SH-SY5Y (cell line): ENCODE data around the gene MESD.

Source experiments
- GATA2 ChIP-seq: IDR thresholded peaks from 2 replicates; pipeline ENCODE4 v1.6.1; 2011; ENCODE audit warnings: mild to moderate bottlenecking, low read depth, low read length
- GATA3 ChIP-seq: IDR thresholded peaks from 2 replicates; pipeline ENCODE4 v1.6.1; 2011; ENCODE audit warnings: low read depth, mild to moderate bottlenecking, low read length, moderate library complexity

MESD gene

DNA sequence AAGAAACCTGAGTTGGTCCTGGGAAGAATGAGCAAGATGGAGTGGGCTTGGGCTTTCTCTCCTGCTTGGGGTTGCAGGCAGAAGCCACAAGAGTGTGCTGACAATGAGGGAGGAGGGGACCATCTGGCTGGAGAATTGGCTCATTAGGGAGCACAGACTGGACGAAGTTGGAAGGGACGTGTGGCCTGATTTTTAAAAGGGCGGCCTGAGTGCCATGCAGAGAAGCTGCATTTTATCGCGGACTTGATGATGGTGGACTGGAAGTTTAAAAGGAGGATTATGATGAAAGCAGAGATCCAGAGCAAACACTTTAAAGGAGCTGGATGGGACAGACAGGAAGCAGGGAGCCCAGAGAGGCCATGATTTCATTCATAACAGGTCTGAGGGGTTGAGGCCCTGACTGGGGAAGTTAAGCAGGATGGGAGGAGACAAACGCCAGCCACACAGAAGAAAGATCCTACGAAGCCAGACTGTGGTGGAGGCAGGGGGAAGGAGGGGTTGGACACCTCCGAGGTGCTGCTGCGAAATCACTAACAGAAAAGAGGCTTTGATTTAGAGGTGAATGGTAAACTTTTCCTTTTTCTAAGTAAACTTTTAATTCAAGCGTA, 34.8 kb upstream of the MESD start:
- TF ChIP-seq GATA2, result no peak
- no peak for TF ChIP-seq GATA3

- TF ChIP-seq GATA3, result no peak
- TF ChIP-seq GATA2, result no peak
Observed at GRCh38 chr15:81023483-81024264, 34.1 kb upstream of the MESD start.

DNA sequence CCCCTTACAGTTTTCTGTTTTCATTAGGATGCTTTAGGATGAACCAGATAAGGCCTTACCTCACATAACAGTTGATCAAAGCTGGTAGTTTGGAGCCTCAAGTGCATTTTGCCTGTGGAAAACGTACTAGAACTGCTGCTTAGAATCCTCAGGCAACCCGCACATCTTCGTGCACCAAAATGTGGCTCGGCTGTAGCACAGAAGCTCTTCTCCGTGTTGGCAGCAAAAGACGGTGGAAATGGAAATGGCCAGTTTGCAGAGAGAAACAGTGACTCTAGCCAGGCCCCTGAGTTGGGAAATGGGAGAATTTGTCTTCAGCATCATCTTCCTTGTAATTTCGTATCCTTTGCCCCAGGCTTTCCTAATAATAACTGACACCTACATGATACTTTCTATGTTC, 31.7 kb upstream of the MESD start:
- TF ChIP-seq GATA3, result no peak
- TF ChIP-seq GATA2, result peak; percentile 35; the same call in 1 of the 2 replicates

GRCh38 chr15:81018197-81018596, 28.6 kb upstream of the MESD start:
- TF ChIP-seq GATA3, result no peak
- TF ChIP-seq GATA2, result no peak

DNA sequence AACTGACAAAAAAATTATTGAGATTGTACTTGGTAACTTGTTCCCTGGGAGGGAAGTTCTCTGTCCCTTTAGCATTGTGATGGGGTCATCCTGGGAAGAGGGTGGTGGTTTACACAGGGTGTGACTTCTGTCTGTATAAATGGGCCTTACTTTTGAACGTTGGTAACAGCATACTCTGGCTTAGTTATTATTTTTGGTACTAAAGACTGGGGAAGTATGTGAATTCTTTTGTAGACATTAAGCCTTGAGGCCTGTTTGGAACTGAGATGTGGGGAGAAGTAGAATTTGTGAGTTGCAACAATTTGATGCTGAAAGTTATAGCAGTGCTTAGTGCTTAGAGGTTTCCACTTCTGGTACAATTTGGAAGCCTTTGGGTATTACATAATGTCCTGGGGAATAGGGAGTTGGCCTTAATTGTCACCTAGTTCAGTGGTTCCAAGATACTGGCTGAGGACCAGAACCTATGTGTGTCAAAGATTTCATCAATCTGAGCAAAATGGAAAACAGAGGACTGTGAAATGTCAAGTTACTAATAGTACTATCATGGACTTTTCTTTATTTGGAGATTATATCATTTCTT, 27.0 kb upstream of the MESD start:
- no peak for TF ChIP-seq GATA2
- TF ChIP-seq GATA3, result no peak

DNA sequence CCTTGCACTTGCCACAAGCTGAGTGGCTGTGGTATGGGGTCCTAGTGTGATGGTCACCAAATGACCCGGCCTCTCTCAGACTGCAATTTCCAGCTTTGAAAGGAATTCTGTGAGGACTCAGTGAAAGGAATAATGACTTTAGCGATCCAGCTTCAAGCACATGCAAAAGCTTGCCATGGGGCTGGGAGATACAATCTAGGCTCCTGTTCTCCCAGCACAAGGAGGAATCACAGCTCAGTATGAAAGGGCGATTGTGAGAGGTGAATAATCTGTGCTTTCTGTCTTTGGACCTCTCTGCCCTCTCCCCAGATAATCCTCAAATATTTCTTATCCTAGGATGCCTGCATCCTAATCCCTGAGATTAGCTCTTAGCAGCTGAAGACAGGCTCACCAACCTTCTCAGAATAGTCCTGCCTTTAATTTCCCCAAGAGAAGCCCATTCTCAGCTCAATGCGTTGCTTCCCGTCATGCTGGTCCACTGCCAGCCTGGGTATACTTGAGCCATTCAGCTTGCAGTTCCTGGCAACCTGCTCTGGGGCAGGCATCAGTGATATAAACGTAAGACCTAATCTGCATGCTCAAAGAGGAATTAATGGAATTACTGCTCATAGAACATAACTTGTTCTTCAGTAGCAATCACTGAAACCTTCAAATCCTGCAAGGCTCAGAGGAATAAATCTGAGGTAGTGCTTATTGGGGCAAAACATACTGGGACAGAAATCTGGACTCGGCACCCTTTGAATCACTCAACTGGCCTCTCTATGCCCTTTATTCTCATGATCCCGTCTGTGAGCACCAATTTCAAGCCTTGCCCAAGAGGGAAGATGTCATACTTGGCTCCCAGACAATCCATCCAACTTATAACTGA, 26.2 kb upstream of the MESD start:
- TF ChIP-seq GATA3, result no peak
- TF ChIP-seq GATA2, result peak; percentile 71

DNA sequence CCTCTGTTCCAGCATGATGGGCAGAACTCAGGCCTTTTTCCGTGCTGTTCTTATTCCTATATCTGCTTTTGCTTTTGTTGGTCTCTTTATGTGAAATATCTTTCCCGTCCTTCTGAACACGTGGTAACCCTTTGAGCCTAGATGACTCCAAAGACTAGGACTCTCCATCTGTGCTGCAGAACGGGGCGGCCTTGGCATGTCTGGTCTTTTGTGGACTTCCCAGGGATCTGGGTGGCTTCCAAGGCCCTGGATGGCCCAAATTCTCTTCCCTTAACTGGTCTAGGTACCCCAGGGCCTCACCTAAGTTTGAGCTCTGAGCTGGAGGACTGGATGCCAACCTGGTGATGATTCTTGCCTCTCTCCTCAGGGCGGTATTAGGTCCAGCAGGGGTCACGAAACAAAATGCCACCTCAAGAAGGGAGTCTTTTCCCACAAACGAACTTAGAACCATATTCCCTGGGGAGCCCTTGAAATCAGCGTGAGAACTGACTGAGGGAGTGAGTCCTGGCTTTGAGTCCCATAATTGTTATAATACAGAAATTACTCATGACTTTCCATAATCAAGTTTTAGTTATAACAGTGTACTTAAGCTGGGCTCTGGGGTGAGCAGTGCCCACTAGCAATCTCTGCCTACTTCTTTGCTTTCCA, 25.0 kb upstream of the MESD start:
- TF ChIP-seq GATA2, result no peak
- no peak for TF ChIP-seq GATA3

- TF ChIP-seq GATA3 (no peak), GATA2 (no peak)
Observed at GRCh38 chr15:81013396-81013929, 23.8 kb upstream of the MESD start.

- no peak for TF ChIP-seq GATA2
- no peak for TF ChIP-seq GATA3
Observed at GRCh38 chr15:81012588-81012987, 23.0 kb upstream of the MESD start.

GRCh38 chr15:81011593-81011992, 22.0 kb upstream of the MESD start:
- TF ChIP-seq GATA2 (no peak), GATA3 (no peak)

DNA sequence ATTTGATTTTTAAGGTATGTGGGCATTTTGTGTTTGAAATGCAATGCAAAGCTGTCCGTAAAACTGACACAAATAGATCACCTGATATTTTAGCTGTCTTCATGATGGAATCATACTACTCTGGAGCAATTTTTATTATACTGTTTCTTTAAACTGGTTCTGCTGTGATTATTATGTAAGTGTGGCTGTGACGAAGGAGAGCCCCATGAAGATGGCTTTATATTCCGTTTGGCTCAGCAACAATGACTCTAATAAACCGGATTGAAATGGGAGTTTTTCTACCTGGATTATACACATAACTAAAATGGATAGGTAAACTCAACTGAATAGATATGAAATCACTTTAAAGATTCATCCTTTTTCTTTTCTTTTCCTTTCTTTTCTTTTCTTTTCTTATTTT, 20.5 kb upstream of the MESD start:
- TF ChIP-seq GATA2, result no peak
- TF ChIP-seq GATA3, result no peak

GRCh38 chr15:81008312-81008711, 18.7 kb upstream of the MESD start:
- TF ChIP-seq GATA2 (no peak), GATA3 (no peak)

- no peak for TF ChIP-seq GATA2
- no peak for TF ChIP-seq GATA3
Observed at GRCh38 chr15:81007428-81008064, 17.9 kb upstream of the MESD start.

- TF ChIP-seq GATA3 (no peak), GATA2 (no peak)
Observed at GRCh38 chr15:81006124-81006523, 16.5 kb upstream of the MESD start.
